Fibroblast of gingiva (primary cell): Measurements from ENCODE around the gene ZFP69B.
A peak's percentile ranks its signal among the peaks of the same experiment; 100 is the strongest.

Experiments used
- DNase-seq: peaks from one replicate; pipeline ENCODE4 v3.0.0-alpha.2; 2011; ENCODE audit warnings: low read depth

ZFP69B gene

GRCh38 chr1:40449684-40450494 is at the start of gene ZFP69B:
ZFP69B (plus strand) TSS chr1:40450476; CDS start chr1:40450962, 486 bp downstream.
- peak; percentile 88 for DNase-seq

- DNase-seq: no peak
Measured at GRCh38 chr1:40401473-40402201, 48.6 kb upstream of the ZFP69B start.

- peak; percentile 59 for DNase-seq
Measured at GRCh38 chr1:40404670-40405462, 45.4 kb upstream of the ZFP69B start.

- peak; percentile 81 for DNase-seq
Measured at GRCh38 chr1:40405812-40406211, 44.5 kb upstream of the ZFP69B start.

GRCh38 chr1:40407453-40407852 is 42.8 kb upstream of the ZFP69B start:
- DNase-seq: no peak

GRCh38 chr1:40409467-40409866 is 40.8 kb upstream of the ZFP69B start:
- no peak for DNase-seq

- DNase-seq: no peak
Measured at GRCh38 chr1:40411294-40411693, 39.0 kb upstream of the ZFP69B start.

GRCh38 chr1:40411843-40412242 is 38.4 kb upstream of the ZFP69B start:
- no peak for DNase-seq

GRCh38 chr1:40413527-40414252 is 36.6 kb upstream of the ZFP69B start:
- DNase-seq: no peak

- no peak for DNase-seq
Measured at GRCh38 chr1:40414331-40414730, 35.9 kb upstream of the ZFP69B start.

GRCh38 chr1:40416709-40417108 is 33.6 kb upstream of the ZFP69B start:
- no peak for DNase-seq

- no peak for DNase-seq
Measured at GRCh38 chr1:40421431-40422384, 28.6 kb upstream of the ZFP69B start.

GRCh38 chr1:40422630-40423263 is 27.5 kb upstream of the ZFP69B start:
- DNase-seq: no peak

- DNase-seq: no peak
Measured at GRCh38 chr1:40423264-40423642, 27.0 kb upstream of the ZFP69B start.

- no peak for DNase-seq
Measured at GRCh38 chr1:40423951-40424618, 26.2 kb upstream of the ZFP69B start.

GRCh38 chr1:40425198-40425597 is 25.1 kb upstream of the ZFP69B start:
- DNase-seq: no peak

- DNase-seq: no peak
Measured at GRCh38 chr1:40431385-40431784, 18.9 kb upstream of the ZFP69B start.

- DNase-seq: no peak
Measured at GRCh38 chr1:40432644-40433390, 17.5 kb upstream of the ZFP69B start.

- DNase-seq: no peak
Measured at GRCh38 chr1:40435471-40435870, 14.8 kb upstream of the ZFP69B start.
